Measurements from ENCODE around the gene GALNT1. TPM values are rescaled to one million over a fixed set of nuclear protein-coding genes. Genes with fewer than 3 reads are reported as not detected.
A peak's percentile ranks its signal among the peaks of the same experiment; 100 is the strongest.

The GALNT1 gene
- total RNA-seq, 2 donors from 2014 or later = 31.1 to 32.0 TPM

GRCh38 chr18:35577045-35577848 lies 4.3 kb upstream of the GALNT1 start:
- no peak for DNase-seq (ENCODE audit: low spot score)
- no peaks in the 10 kb centered on the region for H3K9me3 ChIP-seq
- peaks cover 0 to 4% of the 10 kb centered on the region in 2 donors for H3K4me1 ChIP-seq (ENCODE audit: control insufficient read depth in 1 of 2, low read depth in 2 of 2)
- no peak overlapping the region for H3K27ac ChIP-seq
- H3K4me3 ChIP-seq = no peak overlapping the region
- no peak for ATAC-seq (ENCODE audit: insufficient number of reproducible peaks, low FRiP score, low read depth)
- H3K27me3 ChIP-seq (replicated peaks; ENCODE audit: insufficient read depth) = no peaks in the 10 kb centered on the region
- TF ChIP-seq CTCF (IDR thresholded peaks at IDR 0.05) = no peak
- H3K36me3 ChIP-seq = no peaks in the 10 kb centered on the region

- TF ChIP-seq CTCF (IDR thresholded peaks at IDR 0.05) = no peak
- peaks cover 11 to 16% of the 10 kb centered on the region in 2 donors for H3K4me1 ChIP-seq (ENCODE audit: control insufficient read depth in 1 of 2, low read depth in 2 of 2)
- H3K4me3 ChIP-seq = no peak overlapping the region
- no peak for ATAC-seq (ENCODE audit: insufficient number of reproducible peaks, low FRiP score, low read depth)
- no peaks in the 10 kb centered on the region for H3K27me3 ChIP-seq (replicated peaks; ENCODE audit: insufficient read depth)
- H3K9me3 ChIP-seq = no peaks in the 10 kb centered on the region
- no peak overlapping the region for H3K27ac ChIP-seq
- H3K36me3 ChIP-seq = no peaks in the 10 kb centered on the region
- no peak for DNase-seq (ENCODE audit: low spot score)
Measured at GRCh38 chr18:35578481-35578880, 3.1 kb upstream of the GALNT1 start.

- Histone ChIP-seq H3K36me3 (no peaks in the 10 kb centered on the region), H3K27ac (no peak overlapping the region), H3K4me1 (ENCODE audit: control insufficient read depth in 1 of 2, low read depth in 2 of 2) (peaks cover 14 to 16% of the 10 kb centered on the region in 2 donors), H3K4me3 (no peak overlapping the region), H3K9me3 (no peaks in the 10 kb centered on the region), H3K27me3 (replicated peaks; ENCODE audit: insufficient read depth) (no peaks in the 10 kb centered on the region)
- no peak for TF ChIP-seq CTCF (IDR thresholded peaks at IDR 0.05)
- DNase-seq (ENCODE audit: low spot score) (no peak), ATAC-seq (ENCODE audit: insufficient number of reproducible peaks, low FRiP score, low read depth) (no peak)
Measured at GRCh38 chr18:35578936-35579335, 2.6 kb upstream of the GALNT1 start.

GRCh38 chr18:35580701-35581539 lies 620 bp upstream of the GALNT1 start:
- Histone ChIP-seq H3K4me3 (peak overlapping the region; percentile 94), H3K27me3 (replicated peaks; ENCODE audit: insufficient read depth) (no peaks in the 10 kb centered on the region), H3K4me1 (ENCODE audit: control insufficient read depth in 1 of 2, low read depth in 2 of 2) (peaks cover 14 to 16% of the 10 kb centered on the region in 2 donors), H3K9me3 (no peaks in the 10 kb centered on the region), H3K36me3 (no peaks in the 10 kb centered on the region), H3K27ac (peak overlapping the region; percentile 95)
- no peak for TF ChIP-seq CTCF (IDR thresholded peaks at IDR 0.05)
- ATAC-seq (ENCODE audit: insufficient number of reproducible peaks, low FRiP score, low read depth) = peak; percentile 57
- no peak for DNase-seq (ENCODE audit: low spot score)

All from thoracic aorta (tissue), 2 donors.